Trophoblast cell (in vitro differentiated cells and primary cell): ENCODE measurements around the gene DNM3.

Source experiments
- DNase-seq, 2 donors: peaks; one replicate each; pipeline ENCODE4 v3.0.0-alpha.2; 2016
- H2AFZ ChIP-seq: 2 replicates; pipeline ENCODE4 v1.6.1; 2013; ENCODE audit warnings: low read length, moderate library complexity, mild to moderate bottlenecking; ENCODE audit not compliant: insufficient read depth, poor library complexity
- H2AK5ac ChIP-seq: 2 replicates; pipeline ENCODE4 v1.6.1; 2013; ENCODE audit warnings: mild to moderate bottlenecking, low read length
- H2BK120ac ChIP-seq: 2 replicates; pipeline ENCODE4 v1.6.1; 2013; ENCODE audit warnings: low read length, mild to moderate bottlenecking, moderate library complexity; ENCODE audit not compliant: insufficient read depth, poor library complexity
- H2BK12ac ChIP-seq: 2 replicates; pipeline ENCODE4 v1.6.1; 2013; ENCODE audit warnings: mild to moderate bottlenecking, low read length, moderate library complexity
- H2BK5ac ChIP-seq: 2 replicates; pipeline ENCODE4 v1.6.1; 2013; ENCODE audit warnings: low read length, low read depth, moderate library complexity, mild to moderate bottlenecking; ENCODE audit not compliant: poor library complexity
- H3K14ac ChIP-seq: 2 replicates; pipeline ENCODE4 v1.6.1; 2013; ENCODE audit warnings: mild to moderate bottlenecking, low read length
- H3K18ac ChIP-seq: 2 replicates; pipeline ENCODE4 v1.6.1; 2013; ENCODE audit warnings: mild to moderate bottlenecking, low read length
- H3K23ac ChIP-seq: 2 replicates; pipeline ENCODE4 v1.6.1; 2013; ENCODE audit warnings: low read length
- H3K27ac ChIP-seq: 2 replicates; pipeline ENCODE4 v1.5.1; 2013; ENCODE audit warnings: low read depth, mild to moderate bottlenecking, inconsistent platforms, low read length, moderate library complexity
- H3K27me3 ChIP-seq: 2 replicates; pipeline ENCODE4 v1.6.1; 2013; ENCODE audit warnings: inconsistent platforms, mild to moderate bottlenecking, low read length, moderate library complexity; ENCODE audit not compliant: insufficient read depth
- H3K36me3 ChIP-seq, 2 experiments: 1 replicate in 1 of 2; 2 replicates in 1 of 2; pipeline ENCODE4 v1.6.1; 2013; ENCODE audit warnings: low read length in 2 of 2, mild to moderate bottlenecking in 2 of 2, moderate library complexity in 1 of 2; ENCODE audit not compliant: insufficient read depth in 2 of 2, control insufficient read depth in 1 of 2
- H3K4ac ChIP-seq: 2 replicates; pipeline ENCODE4 v1.6.1; 2013; ENCODE audit warnings: low read depth, mild to moderate bottlenecking, low read length, moderate library complexity
- H3K4me1 ChIP-seq, 2 experiments: 1 replicate in 1 of 2; 2 replicates in 1 of 2; pipeline ENCODE4 v1.6.1; 2013; ENCODE audit warnings: low read length in 2 of 2, mild to moderate bottlenecking in 2 of 2, moderate library complexity in 1 of 2; ENCODE audit not compliant: insufficient read depth in 2 of 2, control insufficient read depth in 1 of 2
- H3K4me2 ChIP-seq: 2 replicates; pipeline ENCODE4 v1.6.1; 2013; ENCODE audit warnings: inconsistent platforms, mild to moderate bottlenecking, low read length, moderate library complexity
- H3K4me3 ChIP-seq: 2 replicates; pipeline ENCODE4 v1.5.1; 2013; ENCODE audit warnings: mild to moderate bottlenecking, low read depth, low read length, inconsistent platforms
- H3K79me1 ChIP-seq: one replicate; pipeline ENCODE4 v1.6.1; 2013; ENCODE audit warnings: low read length
- H3K79me2 ChIP-seq: 2 replicates; pipeline ENCODE4 v1.6.1; 2013; ENCODE audit warnings: low read length, mild to moderate bottlenecking; ENCODE audit not compliant: control insufficient read depth, insufficient read depth, poor library complexity
- H3K9ac ChIP-seq: 2 replicates; pipeline ENCODE4 v1.6.1; 2013; ENCODE audit warnings: mild to moderate bottlenecking, low read length
- H3K9me3 ChIP-seq: 2 replicates; pipeline ENCODE4 v1.6.1; 2013; ENCODE audit warnings: low read depth, mild to moderate bottlenecking, control low read depth, inconsistent platforms, low read length; ENCODE audit not compliant: insufficient read depth
- H4K12ac ChIP-seq: 2 replicates; pipeline ENCODE4 v1.6.1; 2013; ENCODE audit warnings: low read depth, mild to moderate bottlenecking, low read length, moderate library complexity
- H4K8ac ChIP-seq: 2 replicates; pipeline ENCODE4 v1.6.1; 2013; ENCODE audit warnings: low read depth, mild to moderate bottlenecking, low read length, moderate library complexity
- H4K91ac ChIP-seq: one replicate; pipeline ENCODE4 v1.6.1; 2013; ENCODE audit warnings: low read depth, mild to moderate bottlenecking, low read length, moderate library complexity
- WGBS: extraction: QIAGEN DNeasy Blood & Tissue Kit; methylation state at CpG from one replicate; pipeline ENCODE4 v1.1.7; 2013; ENCODE audit warnings: missing lambda C conversion rate; ENCODE audit not compliant: insufficient read length, insufficient coverage; ENCODE audit errors: extremely low coverage; 5-methylcytosine and 5-hydroxymethylcytosine counted together

The DNM3 gene

DNA sequence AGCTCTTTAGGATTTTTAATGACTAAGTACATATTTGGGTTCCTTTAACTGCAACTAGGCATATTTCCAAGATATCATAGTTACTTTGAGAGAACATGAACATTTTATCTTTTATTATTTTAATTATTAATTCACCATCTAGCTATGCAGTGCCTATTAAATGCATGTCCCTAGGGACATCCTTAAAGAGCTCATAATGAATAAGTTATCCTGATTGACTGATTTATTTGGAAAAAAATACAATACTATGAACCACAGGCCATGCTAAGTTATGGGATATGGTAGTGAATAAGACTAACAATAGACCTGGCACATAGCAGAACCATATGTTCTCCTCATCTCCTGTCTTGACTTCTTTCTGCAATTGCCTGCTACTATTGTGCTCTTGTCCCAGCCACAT lies 562.8 kb downstream of the DNM3 start:
- H4K8ac ChIP-seq: no peak overlapping the region
- no peak overlapping the region for H3K4me2 ChIP-seq
- H2AK5ac ChIP-seq: no peak overlapping the region
- no peaks in the 10 kb centered on the region for H3K27me3 ChIP-seq
- H2AFZ ChIP-seq: no peak overlapping the region
- no peaks in the 10 kb centered on the region for H3K36me3 ChIP-seq
- H4K12ac ChIP-seq: no peak overlapping the region
- DNase-seq: no peak
- no peak overlapping the region for H3K4ac ChIP-seq
- no peak overlapping the region for H4K91ac ChIP-seq
- H2BK120ac ChIP-seq: no peak overlapping the region
- no peaks in the 10 kb centered on the region for H3K79me2 ChIP-seq
- H3K4me1 ChIP-seq: peaks cover 0 to 2% of the 10 kb centered on the region in 2 experiments
- peaks cover 6% of the 10 kb centered on the region for H3K79me1 ChIP-seq
- no peaks in the 10 kb centered on the region for H3K9me3 ChIP-seq
- no peak overlapping the region for H3K23ac ChIP-seq
- H3K14ac ChIP-seq: no peak overlapping the region
- H3K9ac ChIP-seq: no peak overlapping the region
- H3K4me3 ChIP-seq: no peak overlapping the region
- no peak overlapping the region for H3K18ac ChIP-seq
- H3K27ac ChIP-seq: no peak overlapping the region
- H2BK12ac ChIP-seq: no peak overlapping the region
- H2BK5ac ChIP-seq: no peak overlapping the region

DNA sequence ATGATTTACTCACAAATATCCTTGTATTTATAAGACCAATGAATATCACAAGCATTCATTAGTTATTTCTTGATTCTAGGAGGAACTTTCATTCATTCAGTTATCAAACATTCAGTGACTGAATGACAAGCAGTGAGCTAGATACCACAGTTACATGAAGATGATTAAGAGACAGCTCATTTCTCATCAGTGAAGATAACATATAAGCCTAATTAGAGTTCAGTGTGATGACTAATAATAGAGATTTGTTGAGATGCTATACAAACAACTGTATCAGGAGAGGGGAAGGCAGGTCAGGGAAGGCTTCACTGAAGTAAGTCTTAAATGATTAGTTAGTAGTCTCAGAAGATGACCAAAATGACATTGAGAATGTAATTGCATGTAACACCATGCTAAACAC lies 564.6 kb downstream of the DNM3 start:
- Histone ChIP-seq H2BK120ac (no peak overlapping the region), H3K27me3 (no peaks in the 10 kb centered on the region), H4K8ac (no peak overlapping the region), H4K12ac (no peak overlapping the region), H3K9me3 (no peaks in the 10 kb centered on the region), H3K4me3 (no peak overlapping the region), H3K14ac (no peak overlapping the region), H3K27ac (no peak overlapping the region), H2AK5ac (no peak overlapping the region), H2AFZ (no peak overlapping the region), H4K91ac (no peak overlapping the region), H3K23ac (no peak overlapping the region), H3K79me1 (no peaks in the 10 kb centered on the region), H3K4me2 (no peak overlapping the region), H3K18ac (no peak overlapping the region), H2BK5ac (no peak overlapping the region), H3K4ac (no peak overlapping the region), H2BK12ac (no peak overlapping the region), H3K79me2 (no peaks in the 10 kb centered on the region), H3K4me1 (no peaks in the 10 kb centered on the region), H3K36me3 (no peaks in the 10 kb centered on the region), H3K9ac (no peak overlapping the region)
- no peak for DNase-seq

DNA sequence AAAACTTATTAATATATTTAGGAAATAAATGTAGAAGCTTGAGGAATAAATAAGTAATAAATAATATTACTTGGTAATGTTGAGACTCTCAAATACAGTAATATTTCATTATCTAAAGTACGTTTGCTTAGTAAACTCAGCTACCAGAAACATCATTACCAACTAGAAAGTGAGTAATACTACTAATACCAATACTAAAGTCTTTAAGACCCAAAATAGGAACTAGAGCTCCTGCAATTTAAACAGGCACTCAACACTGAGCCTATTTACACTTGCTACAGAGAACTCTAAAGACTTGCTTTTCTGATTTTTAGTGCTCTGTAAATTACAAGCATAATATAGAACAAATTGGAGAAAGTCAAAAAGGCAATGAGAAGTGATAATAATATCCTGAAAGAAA lies 565.7 kb downstream of the DNM3 start:
- Histone ChIP-seq H3K4me1 (no peaks in the 10 kb centered on the region), H3K27ac (no peak overlapping the region), H3K9me3 (no peaks in the 10 kb centered on the region), H2AFZ (no peak overlapping the region), H3K79me2 (no peaks in the 10 kb centered on the region), H4K91ac (no peak overlapping the region), H3K27me3 (no peaks in the 10 kb centered on the region), H3K23ac (no peak overlapping the region), H3K4me3 (no peak overlapping the region), H3K79me1 (no peaks in the 10 kb centered on the region), H2BK12ac (no peak overlapping the region), H3K4ac (no peak overlapping the region), H2BK120ac (no peak overlapping the region), H3K14ac (no peak overlapping the region), H3K4me2 (no peak overlapping the region), H3K9ac (no peak overlapping the region), H2BK5ac (no peak overlapping the region), H4K8ac (no peak overlapping the region), H4K12ac (no peak overlapping the region), H3K36me3 (no peaks in the 10 kb centered on the region), H3K18ac (no peak overlapping the region), H2AK5ac (no peak overlapping the region)
- no CpG with 5 or more reads among the region's 1 CpG for WGBS
- no peak for DNase-seq

DNA sequence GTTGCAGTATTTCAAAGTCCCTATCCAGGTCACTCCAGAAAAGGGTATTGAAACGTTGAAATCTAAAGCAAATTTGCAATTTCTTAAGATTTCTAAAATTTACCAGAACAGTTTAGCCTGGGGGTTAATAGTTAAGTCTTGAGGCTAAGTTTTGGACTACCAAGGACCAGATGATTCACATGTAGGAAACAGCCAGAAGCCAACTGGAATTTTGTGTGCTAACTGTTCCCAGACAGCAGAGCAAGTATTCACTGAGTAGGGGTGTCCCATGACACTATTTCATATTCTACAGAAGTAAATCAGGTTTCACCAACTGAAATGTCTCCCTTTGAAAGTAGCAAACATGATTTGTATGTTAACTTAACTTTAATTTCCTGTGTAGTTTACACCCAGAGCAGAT lies 567.7 kb downstream of the DNM3 start:
- no peak overlapping the region for H4K12ac ChIP-seq
- H4K8ac ChIP-seq: no peak overlapping the region
- no peak overlapping the region for H3K14ac ChIP-seq
- H3K27ac ChIP-seq: no peak overlapping the region
- peak; percentile 64 to 83 for DNase-seq
- no peaks in the 10 kb centered on the region for H3K4me1 ChIP-seq
- no peak overlapping the region for H2BK12ac ChIP-seq
- H2BK5ac ChIP-seq: no peak overlapping the region
- H3K23ac ChIP-seq: no peak overlapping the region
- no peaks in the 10 kb centered on the region for H3K9me3 ChIP-seq
- no peaks in the 10 kb centered on the region for H3K79me2 ChIP-seq
- no peak overlapping the region for H3K9ac ChIP-seq
- no peak overlapping the region for H3K4me3 ChIP-seq
- H3K18ac ChIP-seq: no peak overlapping the region
- no peaks in the 10 kb centered on the region for H3K36me3 ChIP-seq
- no peak overlapping the region for H2AFZ ChIP-seq
- no peak overlapping the region for H2AK5ac ChIP-seq
- H3K27me3 ChIP-seq: no peaks in the 10 kb centered on the region
- no peak overlapping the region for H3K4ac ChIP-seq
- H2BK120ac ChIP-seq: no peak overlapping the region
- no CpG with 5 or more reads among the region's 1 CpG for WGBS
- no peak overlapping the region for H4K91ac ChIP-seq
- H3K79me1 ChIP-seq: no peaks in the 10 kb centered on the region
- no peak overlapping the region for H3K4me2 ChIP-seq

DNA sequence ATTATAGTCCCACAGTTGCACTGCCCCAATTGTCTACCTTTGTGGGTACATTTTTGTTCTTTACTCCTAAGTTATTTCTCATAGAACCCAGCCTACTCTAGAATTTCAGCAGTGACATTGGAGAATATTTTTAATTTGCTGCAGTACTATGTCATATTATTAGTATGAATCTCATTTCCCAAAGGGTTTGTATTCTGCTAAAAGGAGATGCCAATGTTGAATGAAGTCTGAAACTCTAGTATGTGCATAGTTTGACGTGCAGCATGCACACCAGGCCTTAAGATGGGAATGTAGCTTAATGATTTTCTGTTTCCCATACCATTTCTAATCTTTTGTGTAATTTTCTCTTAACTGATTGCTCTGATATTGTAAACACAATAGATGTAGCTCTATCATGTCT lies 568.7 kb downstream of the DNM3 start:
- Histone ChIP-seq H3K27ac (no peak overlapping the region), H3K79me2 (no peaks in the 10 kb centered on the region), H4K12ac (no peak overlapping the region), H3K14ac (no peak overlapping the region), H4K8ac (no peak overlapping the region), H2BK12ac (no peak overlapping the region), H3K4ac (no peak overlapping the region), H3K4me3 (no peak overlapping the region), H3K4me2 (no peak overlapping the region), H2AK5ac (no peak overlapping the region), H3K27me3 (no peaks in the 10 kb centered on the region), H2BK5ac (no peak overlapping the region), H2AFZ (no peak overlapping the region), H3K18ac (no peak overlapping the region), H3K79me1 (no peaks in the 10 kb centered on the region), H3K23ac (no peak overlapping the region), H2BK120ac (no peak overlapping the region), H3K36me3 (no peaks in the 10 kb centered on the region), H4K91ac (no peak overlapping the region), H3K4me1 (peaks cover 0 to 3% of the 10 kb centered on the region in 2 experiments), H3K9ac (no peak overlapping the region), H3K9me3 (no peaks in the 10 kb centered on the region)
- DNase-seq: no peak
- WGBS: no CpG with 5 or more reads among the region's 1 CpG
